CD4-positive, alpha-beta T cell treated with Interferon gamma for 1 hour (primary cell): ENCODE measurements around the gene LRRN4CL.
"Not testable (repeated sequence)": the region's sequence is repeated elsewhere in the genome, so short reads cannot be mapped to it uniquely, and the experiment has no call there.

ENCODE experiments used
- DNase-seq: peaks from one replicate; pipeline ENCODE4 v3.0.0-alpha.2; 2020

The LRRN4CL gene

GRCh38 chr11:62675415-62675814 lies 13.9 kb downstream of the LRRN4CL start:
- not testable (repeated sequence) for DNase-seq

GRCh38 chr11:62673196-62673525 lies 16.2 kb downstream of the LRRN4CL start:
- DNase-seq = no peak

GRCh38 chr11:62671608-62672389 lies 17.5 kb downstream of the LRRN4CL start, which contains the start of the genes LBHD1 and UQCC3:
Gene LBHD1 (minus strand): TSS chr11:62672267. CDS start chr11:62670031, 2,236 bp downstream.
Gene UQCC3 (plus strand): TSS chr11:62671673. CDS start chr11:62671746, 73 bp downstream.
- peak; percentile 72 for DNase-seq

- no peak for DNase-seq
Measured at GRCh38 chr11:62671236-62671607, 18.1 kb downstream of the LRRN4CL start.

GRCh38 chr11:62669420-62670161 lies 19.7 kb downstream of the LRRN4CL start:
- no peak for DNase-seq

- no peak for DNase-seq
Measured at GRCh38 chr11:62667460-62667859, 21.9 kb downstream of the LRRN4CL start.

GRCh38 chr11:62666259-62666926 lies 22.9 kb downstream of the LRRN4CL start:
- DNase-seq = no peak

GRCh38 chr11:62665599-62666258 lies 23.6 kb downstream of the LRRN4CL start:
- peak; percentile 58 for DNase-seq

GRCh38 chr11:62665075-62665598 lies 24.2 kb downstream of the LRRN4CL start, which contains the start of the genes C11orf98 and CSKMT:
Gene C11orf98 (minus strand): TSS chr11:62665210. CDS start chr11:62665169, 41 bp downstream.
Gene CSKMT (plus strand): TSS chr11:62665312. CDS start chr11:62665880, 568 bp downstream.
- peak; percentile 92 for DNase-seq

- peak; percentile 56 for DNase-seq
Measured at GRCh38 chr11:62664405-62665074, 24.8 kb downstream of the LRRN4CL start.

- no peak for DNase-seq
Measured at GRCh38 chr11:62656796-62657429, 32.4 kb downstream of the LRRN4CL start.

- DNase-seq = no peak
Measured at GRCh38 chr11:62654297-62654696, 35.0 kb downstream of the LRRN4CL start.

GRCh38 chr11:62652161-62653006 lies 36.9 kb downstream of the LRRN4CL start:
- DNase-seq = no peak

- not testable (repeated sequence) for DNase-seq
Measured at GRCh38 chr11:62650283-62650682, 39.0 kb downstream of the LRRN4CL start.

- DNase-seq = no peak
Measured at GRCh38 chr11:62649486-62649885, 39.8 kb downstream of the LRRN4CL start.

GRCh38 chr11:62648967-62649364 lies 40.4 kb downstream of the LRRN4CL start:
- no peak for DNase-seq

- DNase-seq = no peak
Measured at GRCh38 chr11:62648185-62648966, 41.0 kb downstream of the LRRN4CL start.

- DNase-seq = no peak
Measured at GRCh38 chr11:62647609-62648005, 41.7 kb downstream of the LRRN4CL start.

GRCh38 chr11:62646825-62647608 lies 42.3 kb downstream of the LRRN4CL start:
- no peak for DNase-seq
